Endothelial cell of umbilical vein (primary cell): ENCODE data around the gene AGR2.

Experiments used
- CTCF ChIP-seq, 2 donors: IDR thresholded peaks; 1 replicate in 1 of 2; 2 replicates in 1 of 2; pipeline ENCODE4 v1.5.1; 2011; ENCODE audit warnings: low read length in 2 of 2, mild to moderate bottlenecking in 2 of 2, moderate library complexity in 2 of 2, control low read depth in 1 of 2, inconsistent platforms in 1 of 2, low read depth in 1 of 2; ENCODE audit not compliant: insufficient read depth in 1 of 2; ENCODE audit errors: extremely low read depth in 1 of 2
- POLR2A ChIP-seq: IDR thresholded peaks from 2 replicates; pipeline ENCODE4 v1.6.1; 2012; ENCODE audit warnings: low read depth, mild to moderate bottlenecking, control low read depth, low read length

- TF ChIP-seq POLR2A (no peak), CTCF (IDR thresholded peaks at IDR 0.05; ENCODE audit: extremely low read depth in 1 of 2, insufficient read depth in 1 of 2, low read depth in 1 of 2, low read length in 2 of 2) (no peak)
Observed at GRCh38 chr7:16816824-16817223, 12.0 kb upstream of the AGR2 start.
